GM12878 (cell line): ENCODE measurements around the gene ATG3. TPM values are rescaled to one million over a fixed set of nuclear protein-coding genes. Genes with fewer than 3 reads are reported as not detected.

Experiments used
- EED ChIP-seq: sonication (generic); IDR thresholded peaks from 2 replicates; pipeline ENCODE4 v1.6.1; 2016; ENCODE audit warnings: antibody characterized with exemption, low read depth
- RELA ChIP-seq: fragments of 450-650 bp; IDR thresholded peaks from 2 replicates; pipeline ENCODE4 v1.8.0; 2014; ENCODE audit warnings: borderline replicate concordance; ENCODE audit not compliant: partially characterized antibody
- SMAD1 ChIP-seq: fragments of 450-650 bp; IDR thresholded peaks from 2 replicates; pipeline ENCODE4 v1.6.1; 2018; ENCODE audit warnings: mild to moderate bottlenecking, low read depth; ENCODE audit not compliant: partially characterized antibody
- SRF ChIP-seq, 2 experiments: IDR thresholded peaks; 2 replicates each; pipeline ENCODE4 v1.6.1; 2011; ENCODE audit warnings: low read depth in 2 of 2, low read length in 2 of 2, mild to moderate bottlenecking in 1 of 2, moderate library complexity in 1 of 2
- WRNIP1 ChIP-seq: IDR thresholded peaks from 2 replicates; pipeline ENCODE4 v1.6.1; 2011; ENCODE audit warnings: low read depth, low read length, improper control_type of control experiment, borderline replicate concordance
- polyA plus RNA-seq, 11 experiments: library from polyadenylated mRNA; depleted of rRNA in 4 of 11; unstranded in 6 of 11; stranded (reverse) in 5 of 11; fragments of >200 nt; fragmentation: Nextera tagmentation in 4 of 11; fragmentation: Illumina TruSeq in 1 of 11; extraction: Ambion mirVana in 4 of 11; extraction: Trizol in 1 of 11; gene quantifications; 1 replicate in 1 of 11; 2 replicates in 10 of 11; pipeline versions ENCODE4 v1.2.1 to v1.2.3, GENCODE V29; 2011 to 2016; ENCODE audit warnings: inconsistent platforms in 2 of 11, missing spikeins in 2 of 11, low read depth in 1 of 11
- total RNA-seq, 4 experiments: library from RNA; depleted of rRNA in 3 of 4; stranded (reverse); fragments of >200 nt in 3 of 4; fragmentation: Illumina TruSeq in 1 of 4; extraction: Trizol in 1 of 4; gene quantifications; 2 replicates each; pipeline versions ENCODE4 v1.2.1 to v1.2.3, GENCODE V29; 2013 to 2021
- TF ChIP-seq, protein P1 (sequence below): IDR thresholded peaks from 2 replicates; pipeline ENCODE4 v1.6.1; 2012; ENCODE audit warnings: mild to moderate bottlenecking, low read depth, low read length
- TF ChIP-seq, protein P2 (sequence below): IDR thresholded peaks from 2 replicates; pipeline ENCODE4 v1.6.1; 2011; ENCODE audit warnings: mild to moderate bottlenecking, low read depth, low read length, moderate library complexity; ENCODE audit not compliant: insufficient replicate concordance
- TF ChIP-seq, protein P3 (sequence below): fragments of 450-650 bp; IDR thresholded peaks from 2 replicates; pipeline ENCODE4 v1.6.1; 2016; ENCODE audit warnings: mild to moderate bottlenecking

Gene ATG3
- total and polyA plus RNA-seq, 10 of the 15 experiments (the other 5 are each of a cell fraction or from before 2014, with no cell fraction given), result 49.8 to 97.0 (median 63.6) TPM

- TF ChIP-seq, protein P1, sequence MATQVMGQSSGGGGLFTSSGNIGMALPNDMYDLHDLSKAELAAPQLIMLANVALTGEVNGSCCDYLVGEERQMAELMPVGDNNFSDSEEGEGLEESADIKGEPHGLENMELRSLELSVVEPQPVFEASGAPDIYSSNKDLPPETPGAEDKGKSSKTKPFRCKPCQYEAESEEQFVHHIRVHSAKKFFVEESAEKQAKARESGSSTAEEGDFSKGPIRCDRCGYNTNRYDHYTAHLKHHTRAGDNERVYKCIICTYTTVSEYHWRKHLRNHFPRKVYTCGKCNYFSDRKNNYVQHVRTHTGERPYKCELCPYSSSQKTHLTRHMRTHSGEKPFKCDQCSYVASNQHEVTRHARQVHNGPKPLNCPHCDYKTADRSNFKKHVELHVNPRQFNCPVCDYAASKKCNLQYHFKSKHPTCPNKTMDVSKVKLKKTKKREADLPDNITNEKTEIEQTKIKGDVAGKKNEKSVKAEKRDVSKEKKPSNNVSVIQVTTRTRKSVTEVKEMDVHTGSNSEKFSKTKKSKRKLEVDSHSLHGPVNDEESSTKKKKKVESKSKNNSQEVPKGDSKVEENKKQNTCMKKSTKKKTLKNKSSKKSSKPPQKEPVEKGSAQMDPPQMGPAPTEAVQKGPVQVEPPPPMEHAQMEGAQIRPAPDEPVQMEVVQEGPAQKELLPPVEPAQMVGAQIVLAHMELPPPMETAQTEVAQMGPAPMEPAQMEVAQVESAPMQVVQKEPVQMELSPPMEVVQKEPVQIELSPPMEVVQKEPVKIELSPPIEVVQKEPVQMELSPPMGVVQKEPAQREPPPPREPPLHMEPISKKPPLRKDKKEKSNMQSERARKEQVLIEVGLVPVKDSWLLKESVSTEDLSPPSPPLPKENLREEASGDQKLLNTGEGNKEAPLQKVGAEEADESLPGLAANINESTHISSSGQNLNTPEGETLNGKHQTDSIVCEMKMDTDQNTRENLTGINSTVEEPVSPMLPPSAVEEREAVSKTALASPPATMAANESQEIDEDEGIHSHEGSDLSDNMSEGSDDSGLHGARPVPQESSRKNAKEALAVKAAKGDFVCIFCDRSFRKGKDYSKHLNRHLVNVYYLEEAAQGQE, result no peak
- peak; percentile 78 for TF ChIP-seq SMAD1
- peak; percentile 94 for TF ChIP-seq WRNIP1
- TF ChIP-seq EED, result peak; percentile 86
- TF ChIP-seq, protein P2, sequence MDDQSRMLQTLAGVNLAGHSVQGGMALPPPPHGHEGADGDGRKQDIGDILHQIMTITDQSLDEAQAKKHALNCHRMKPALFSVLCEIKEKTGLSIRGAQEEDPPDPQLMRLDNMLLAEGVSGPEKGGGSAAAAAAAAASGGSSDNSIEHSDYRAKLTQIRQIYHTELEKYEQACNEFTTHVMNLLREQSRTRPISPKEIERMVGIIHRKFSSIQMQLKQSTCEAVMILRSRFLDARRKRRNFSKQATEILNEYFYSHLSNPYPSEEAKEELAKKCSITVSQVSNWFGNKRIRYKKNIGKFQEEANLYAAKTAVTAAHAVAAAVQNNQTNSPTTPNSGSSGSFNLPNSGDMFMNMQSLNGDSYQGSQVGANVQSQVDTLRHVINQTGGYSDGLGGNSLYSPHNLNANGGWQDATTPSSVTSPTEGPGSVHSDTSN, result no peak
- peak; percentile 75 for TF ChIP-seq RELA
- TF ChIP-seq SRF (IDR thresholded peaks at IDR 0.05; ENCODE audit: low read depth in 2 of 2, low read length in 2 of 2), result no peak
- TF ChIP-seq, protein P3, sequence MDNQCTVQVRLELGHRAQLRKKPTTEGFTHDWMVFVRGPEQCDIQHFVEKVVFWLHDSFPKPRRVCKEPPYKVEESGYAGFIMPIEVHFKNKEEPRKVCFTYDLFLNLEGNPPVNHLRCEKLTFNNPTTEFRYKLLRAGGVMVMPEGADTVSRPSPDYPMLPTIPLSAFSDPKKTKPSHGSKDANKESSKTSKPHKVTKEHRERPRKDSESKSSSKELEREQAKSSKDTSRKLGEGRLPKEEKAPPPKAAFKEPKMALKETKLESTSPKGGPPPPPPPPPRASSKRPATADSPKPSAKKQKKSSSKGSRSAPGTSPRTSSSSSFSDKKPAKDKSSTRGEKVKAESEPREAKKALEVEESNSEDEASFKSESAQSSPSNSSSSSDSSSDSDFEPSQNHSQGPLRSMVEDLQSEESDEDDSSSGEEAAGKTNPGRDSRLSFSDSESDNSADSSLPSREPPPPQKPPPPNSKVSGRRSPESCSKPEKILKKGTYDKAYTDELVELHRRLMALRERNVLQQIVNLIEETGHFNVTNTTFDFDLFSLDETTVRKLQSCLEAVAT, result peak; percentile 57
Measured at GRCh38 chr3:112489674-112490479, 71.9 kb downstream of the ATG3 start (continued).
